Psoas muscle (tissue), 8 donors: ENCODE data around the gene GRM5. TPM values are rescaled to one million over a fixed set of nuclear protein-coding genes. Genes with fewer than 3 reads are reported as not detected.
"Not testable (repeated sequence)": the region's sequence is repeated elsewhere in the genome, so short reads cannot be mapped to it uniquely, and the experiment has no call there.

Experiments
- ATAC-seq, 4 donors: fragments of 200-7000 bp; cut with Tn5 transposase; one replicate each; pipeline ENCODE4 v1.9.1; 2020; ENCODE audit warnings: moderate library complexity in 3 of 4, mild to moderate bottlenecking in 2 of 4
- DNase-seq, 2 donors: peaks; one replicate each; pipeline ENCODE4 v3.0.0-alpha.2; 2020
- H3K27ac ChIP-seq: fragments of 200-600 bp; one replicate; pipeline ENCODE4 v1.8.0; 2022
- H3K27me3 ChIP-seq, 3 donors: fragments of 200-600 bp in 1 of 3; one replicate each; pipeline versions ENCODE4 v1.6.1 to v1.8.0; 2013 to 2022; ENCODE audit warnings: low read length in 2 of 3, mild to moderate bottlenecking in 2 of 3, moderate library complexity in 1 of 3; ENCODE audit not compliant: insufficient read depth in 3 of 3
- H3K36me3 ChIP-seq, 2 donors: fragments of 200-600 bp in 1 of 2; one replicate each; pipeline versions ENCODE4 v1.6.1 to v1.8.0; 2013 to 2022; ENCODE audit warnings: low read depth in 1 of 2, mild to moderate bottlenecking in 1 of 2, moderate library complexity in 1 of 2; ENCODE audit not compliant: insufficient read depth in 1 of 2
- H3K4me1 ChIP-seq: fragments of 200-600 bp; one replicate; pipeline ENCODE4 v1.8.0; 2022
- H3K4me3 ChIP-seq: fragments of 200-600 bp; one replicate; pipeline ENCODE4 v1.8.0; 2022; ENCODE audit warnings: mild to moderate bottlenecking
- H3K9me3 ChIP-seq: fragments of 200-600 bp; one replicate; pipeline ENCODE4 v1.8.0; 2022
- WGBS, 3 donors: extraction: QIAGEN DNeasy Blood & Tissue Kit; methylation state at CpG; one replicate each; pipeline versions ENCODE4 v1.1.6 to v1.1.7; 2013; 5-methylcytosine and 5-hydroxymethylcytosine counted together
- intact Hi-C, 2 donors: fragments of 100-400 bp; cut with DNase I; formaldehyde crosslinking; loops; one replicate each; pipeline versions ENCODE4 v1.11.0 to v1.14.2; 2022
- long read RNA-seq, 2 donors: library from polyadenylated mRNA; unstranded; transcript quantifications; one replicate each; pipeline ENCODE4 v2.0.0, GENCODE V29; 2021
- polyA plus RNA-seq, 3 donors: library from polyadenylated mRNA; stranded (reverse); fragments of 200-250 nt; gene quantifications; one replicate each; pipeline ENCODE4 v1.2.3, GENCODE V29; 2013
- total RNA-seq, 4 donors: library from RNA; stranded (reverse); fragmentation: NEBNext Ultra II Directional in 2 of 4; extraction: Animal tissue kit (Norgen Biotek cat#: 25700) in 2 of 4; gene quantifications; one replicate each; pipeline versions ENCODE4 v1.2.1 to v1.2.4, GENCODE V29; 2021 to 2023
- TF ChIP-seq, protein P1 (sequence below): fragments of 200-600 bp; IDR thresholded peaks from one replicate; pipeline ENCODE4 v1.8.0; 2022; ENCODE audit warnings: antibody characterized with exemption
- donor health status: healthy with polysubstance abuse.
- donor health status: DM: no; HTN: no; CAD: no; lungs with moderate emphysema.
- donor health status: Bipolar disorder and iron deficiency.
- donor health status: healthy.
- donor health status: DM: yes; HTN: yes; CAD: no.
- donor health status: DM: no; HTN: no; CAD: no.
- donor health status: DM: no; HTN: no; CAD: no.
- donor health status: DM: yes; HTN: yes; CAD: no.

Gene GRM5
- total RNA-seq (not detected), polyA plus RNA-seq (under 1 TPM in 1 of 3 donors, not detected in 2; under 0.01 TPM)
- long read RNA-seq, donor 1, result 0 reads
- long read RNA-seq, donor 2, partial matches to known transcripts, result 0 of 1 reads
- long read RNA-seq, donor 2, other reads (novel, unspliced or antisense), result 1 of 1 reads

DNA sequence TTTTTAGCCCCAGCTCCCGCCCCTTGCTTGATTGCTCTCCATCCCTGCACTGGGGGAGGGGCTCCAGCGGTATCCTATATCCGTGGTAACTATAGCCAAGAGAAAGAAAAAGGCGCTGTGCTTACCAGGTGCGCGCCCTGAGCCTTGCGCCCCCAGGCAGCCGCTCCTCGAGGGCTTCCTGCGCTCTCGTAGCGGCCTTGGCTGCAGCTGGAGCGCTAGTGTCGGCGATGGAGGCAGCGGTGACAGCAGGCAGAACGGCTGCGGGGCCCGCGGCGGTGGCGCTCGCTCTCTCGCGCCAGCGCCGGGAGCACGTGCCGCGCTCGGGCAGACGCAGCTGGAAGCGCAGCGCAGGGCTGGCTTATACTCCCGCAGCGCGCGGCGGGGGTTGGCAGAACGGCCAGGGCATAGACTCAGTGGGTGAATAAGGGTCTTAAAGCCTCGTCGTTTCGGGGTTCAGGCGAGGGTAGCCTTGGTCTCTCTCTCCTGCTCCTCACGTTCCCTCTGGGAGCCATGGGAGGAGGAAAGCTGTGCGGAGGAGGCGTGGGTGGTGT, at the start of gene GRM5:
TSS of gene GRM5 (minus strand) at position 332 of the 551 bp plus-strand sequence. CDS start 18,110 bp downstream, outside the sequence.
- H3K36me3 ChIP-seq, H3K27ac ChIP-seq, DNase-seq, H3K27me3 ChIP-seq, ATAC-seq, H3K4me3 ChIP-seq, intact Hi-C loops, H3K9me3 ChIP-seq, H3K4me1 ChIP-seq: not testable (repeated sequence)
- WGBS, 3 donors, result 1 to 2% (median 2%) methylated on average over 40 to 47 of the region's 47 CpGs

DNA sequence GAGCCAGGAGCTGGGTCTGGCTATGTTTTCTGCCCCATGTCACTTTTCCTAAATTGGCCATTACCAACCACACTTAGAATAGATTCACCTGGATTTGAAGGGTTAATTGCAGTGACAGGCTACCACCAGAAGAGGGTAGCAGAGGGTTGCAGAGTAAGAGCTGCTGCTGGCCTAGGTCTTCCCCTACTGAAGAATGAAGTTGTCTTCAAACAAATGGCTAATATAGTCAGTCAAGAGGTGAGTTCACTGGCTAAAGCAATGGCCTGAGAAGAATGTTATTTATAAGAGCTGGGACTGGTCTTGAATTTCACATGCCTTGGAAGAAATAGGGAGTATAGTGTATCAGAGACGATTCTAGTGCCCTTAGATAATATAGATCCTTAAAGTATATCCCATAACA, 32.2 kb upstream of the GRM5 start:
- H3K4me1 ChIP-seq, intact Hi-C loops, H3K36me3 ChIP-seq, H3K4me3 ChIP-seq, H3K27me3 ChIP-seq, DNase-seq, H3K9me3 ChIP-seq, H3K27ac ChIP-seq: not testable (repeated sequence)
- 61 to 95% (median 69%) methylated on average over 1 of the region's 1 CpG for WGBS, 3 donors
- peak in 3 of 4 donors; percentile 57 to 68 (median 67) for ATAC-seq
- TF ChIP-seq, protein P1, sequence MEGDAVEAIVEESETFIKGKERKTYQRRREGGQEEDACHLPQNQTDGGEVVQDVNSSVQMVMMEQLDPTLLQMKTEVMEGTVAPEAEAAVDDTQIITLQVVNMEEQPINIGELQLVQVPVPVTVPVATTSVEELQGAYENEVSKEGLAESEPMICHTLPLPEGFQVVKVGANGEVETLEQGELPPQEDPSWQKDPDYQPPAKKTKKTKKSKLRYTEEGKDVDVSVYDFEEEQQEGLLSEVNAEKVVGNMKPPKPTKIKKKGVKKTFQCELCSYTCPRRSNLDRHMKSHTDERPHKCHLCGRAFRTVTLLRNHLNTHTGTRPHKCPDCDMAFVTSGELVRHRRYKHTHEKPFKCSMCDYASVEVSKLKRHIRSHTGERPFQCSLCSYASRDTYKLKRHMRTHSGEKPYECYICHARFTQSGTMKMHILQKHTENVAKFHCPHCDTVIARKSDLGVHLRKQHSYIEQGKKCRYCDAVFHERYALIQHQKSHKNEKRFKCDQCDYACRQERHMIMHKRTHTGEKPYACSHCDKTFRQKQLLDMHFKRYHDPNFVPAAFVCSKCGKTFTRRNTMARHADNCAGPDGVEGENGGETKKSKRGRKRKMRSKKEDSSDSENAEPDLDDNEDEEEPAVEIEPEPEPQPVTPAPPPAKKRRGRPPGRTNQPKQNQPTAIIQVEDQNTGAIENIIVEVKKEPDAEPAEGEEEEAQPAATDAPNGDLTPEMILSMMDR, result peak; percentile 43

DNA sequence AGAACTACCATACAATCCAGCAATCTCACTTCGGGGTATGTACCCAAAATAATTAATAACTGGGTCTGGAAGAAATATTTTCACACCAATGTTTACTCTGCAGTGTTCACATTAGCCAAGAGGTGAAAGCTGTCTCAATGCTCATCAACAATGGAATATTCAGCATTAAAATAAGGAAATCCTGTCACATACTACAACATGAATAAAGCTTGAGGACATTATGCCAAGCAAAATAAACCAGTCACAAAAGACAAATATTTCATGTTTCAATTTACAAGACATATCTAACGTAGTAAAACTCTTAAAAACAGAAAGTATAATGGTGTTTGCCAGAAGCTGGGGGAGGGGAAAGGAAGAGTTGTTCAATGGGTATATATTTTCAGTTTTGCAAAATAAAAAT, 28.0 kb upstream of the GRM5 start:
- ATAC-seq, intact Hi-C loops: not testable (repeated sequence)
- WGBS, 3 donors, result 39 to 44% (median 42%) methylated on average over 2 of the region's 2 CpGs

DNA sequence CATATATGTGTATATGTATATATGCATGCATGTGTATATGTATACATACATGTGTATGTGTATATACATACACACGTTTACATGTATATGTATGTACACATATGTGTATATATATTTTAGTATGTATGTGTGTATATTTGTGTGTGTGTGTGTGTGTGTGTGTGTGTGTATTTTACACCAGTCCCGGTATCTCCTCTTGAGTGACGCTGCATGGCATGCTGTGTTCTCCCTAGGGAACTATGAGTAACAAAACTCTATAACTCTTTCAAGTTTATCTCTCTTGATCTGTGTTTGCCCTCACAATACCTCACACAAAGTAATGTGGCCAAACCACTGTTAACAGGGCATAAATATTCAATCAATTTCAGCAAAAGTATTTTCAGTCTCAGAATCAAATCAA, 19.2 kb upstream of the GRM5 start:
- DNase-seq, H3K9me3 ChIP-seq, H3K27me3 ChIP-seq, ATAC-seq, H3K36me3 ChIP-seq, H3K4me1 ChIP-seq, H3K27ac ChIP-seq, intact Hi-C loops, H3K4me3 ChIP-seq: not testable (repeated sequence)
- WGBS, 3 donors, result 54 to 67% (median 58%) methylated on average over 3 of the region's 3 CpGs

More for the DNA sequence above, 28.0 kb upstream of the GRM5 start:
- H3K4me3 ChIP-seq, H3K27ac ChIP-seq, H3K9me3 ChIP-seq, H3K27me3 ChIP-seq, DNase-seq, H3K36me3 ChIP-seq, H3K4me1 ChIP-seq: not testable (repeated sequence)

DNA sequence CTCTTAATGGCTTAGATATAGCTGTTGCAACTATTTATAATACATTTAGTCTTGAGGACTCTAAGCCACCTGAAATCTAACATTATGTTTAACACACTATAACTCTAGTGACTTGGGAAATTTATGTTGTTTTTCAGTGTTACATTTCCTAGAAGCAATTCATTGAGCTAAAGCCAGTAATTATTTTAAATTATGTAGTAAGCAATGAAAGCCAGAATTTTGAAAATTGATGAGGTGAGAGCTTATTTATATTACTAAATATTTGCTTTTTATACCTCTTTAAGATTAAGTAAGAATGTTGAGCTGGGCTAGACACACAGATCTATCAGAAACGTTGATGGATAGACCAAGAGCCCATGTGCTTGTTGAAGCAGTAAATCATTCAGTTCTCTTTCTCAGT, 5.1 kb upstream of the GRM5 start:
- H3K27ac ChIP-seq, H3K36me3 ChIP-seq, DNase-seq, ATAC-seq, H3K4me1 ChIP-seq, H3K27me3 ChIP-seq, H3K9me3 ChIP-seq, H3K4me3 ChIP-seq, intact Hi-C loops: not testable (repeated sequence)
- WGBS, 3 donors, result 55 to 59% (median 55%) methylated on average over 1 of the region's 1 CpG

DNA sequence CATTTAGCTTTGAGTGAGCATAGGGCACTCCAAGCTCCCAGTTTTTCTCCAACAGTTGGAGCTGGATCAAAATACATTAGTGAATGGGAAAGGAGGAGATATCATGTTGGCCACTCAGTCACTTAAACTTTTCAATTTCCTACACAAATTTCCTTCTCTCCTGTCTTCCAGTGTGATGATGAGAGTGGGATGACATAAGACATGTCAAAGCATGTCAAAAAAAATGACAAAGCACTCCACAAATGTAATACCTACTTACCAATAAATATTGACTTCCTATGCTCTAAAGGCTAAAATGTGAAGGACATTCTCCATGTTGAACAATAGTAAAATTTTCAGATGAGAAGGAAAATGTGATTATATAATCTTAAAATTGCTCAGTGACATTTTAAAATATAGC, 1.5 kb upstream of the GRM5 start:
- Histone ChIP-seq H3K27me3 (peaks cover 0 to 7% (median 2%) of the 10 kb centered on the region in 3 donors), H3K9me3 (no peaks in the 10 kb centered on the region)
- no peak for ATAC-seq

More for the DNA sequence above, 1.5 kb upstream of the GRM5 start:
- intact Hi-C loops, result no loop called here
- no peak for DNase-seq
- TF ChIP-seq, protein P1, result no peak
- Histone ChIP-seq H3K36me3 (no peaks in the 10 kb centered on the region), H3K27ac (no peak overlapping the region), H3K4me1 (no peaks in the 10 kb centered on the region), H3K4me3 (no peak overlapping the region)
